OCI-M2 (cell line): Measurements from ENCODE around the gene SUGP2.
"Not testable (repeated sequence)": the region's sequence is repeated elsewhere in the genome, so short reads cannot be mapped to it uniquely, and the experiment has no call there.

Experiments used
- DNase-seq: peaks from one replicate; lab custom pipeline; 2025; ENCODE audit not compliant: unreplicated experiment; lab: John Stamatoyannopoulos, UW

SUGP2 gene

GRCh38 chr19:18955042-18955441, 78.3 kb downstream of the SUGP2 start:
- DNase-seq, result no peak

DNA sequence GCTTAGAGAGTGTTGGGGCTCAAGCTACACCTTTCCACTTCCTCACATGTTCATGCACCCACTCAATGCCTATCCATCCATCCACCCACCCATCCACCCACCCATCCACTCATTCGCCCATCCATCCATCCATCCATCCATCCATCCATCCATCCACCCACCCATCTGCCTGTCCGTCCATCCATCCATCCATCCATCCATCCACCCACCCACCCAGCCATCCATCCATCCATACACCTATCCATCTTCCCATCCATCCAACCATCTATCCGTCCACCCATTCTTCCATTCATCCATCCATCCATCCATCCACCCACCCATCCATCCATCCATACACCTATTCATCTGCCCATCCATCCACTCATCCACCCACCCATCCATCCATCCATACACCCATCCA, 79.2 kb downstream of the SUGP2 start:
- no peak for DNase-seq

DNA sequence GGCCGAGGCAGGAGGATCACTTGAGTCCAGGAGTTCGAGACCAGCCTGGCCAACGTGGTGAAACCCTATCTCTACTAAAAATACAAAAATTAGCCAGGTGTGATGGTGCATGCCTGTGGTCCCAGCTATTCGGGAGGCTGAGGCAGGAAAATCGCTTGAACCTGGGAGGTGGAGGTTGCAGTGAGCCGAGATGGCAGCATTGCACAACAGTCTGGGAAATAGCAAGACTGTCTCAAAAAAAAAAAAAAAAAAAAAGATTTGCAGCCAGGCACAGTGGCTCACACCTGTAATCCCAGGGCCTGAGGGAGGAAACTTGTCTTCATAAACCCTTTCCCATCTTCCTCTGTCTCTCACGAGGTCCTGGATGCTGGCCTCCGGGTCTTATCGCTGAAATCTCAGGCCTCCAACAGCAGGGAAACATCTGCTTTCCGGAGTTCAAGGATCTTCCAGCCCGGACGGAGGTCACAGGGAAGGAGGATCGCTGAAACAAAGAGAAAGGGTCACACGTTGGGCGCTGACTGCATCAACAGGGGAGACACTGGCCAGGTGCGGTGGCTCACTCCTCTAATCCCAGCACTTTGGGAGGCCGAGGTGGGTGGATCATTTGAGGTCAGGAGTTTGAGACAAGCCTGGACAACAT, 80.8 kb downstream of the SUGP2 start:
- DNase-seq, result not testable (repeated sequence)

DNA sequence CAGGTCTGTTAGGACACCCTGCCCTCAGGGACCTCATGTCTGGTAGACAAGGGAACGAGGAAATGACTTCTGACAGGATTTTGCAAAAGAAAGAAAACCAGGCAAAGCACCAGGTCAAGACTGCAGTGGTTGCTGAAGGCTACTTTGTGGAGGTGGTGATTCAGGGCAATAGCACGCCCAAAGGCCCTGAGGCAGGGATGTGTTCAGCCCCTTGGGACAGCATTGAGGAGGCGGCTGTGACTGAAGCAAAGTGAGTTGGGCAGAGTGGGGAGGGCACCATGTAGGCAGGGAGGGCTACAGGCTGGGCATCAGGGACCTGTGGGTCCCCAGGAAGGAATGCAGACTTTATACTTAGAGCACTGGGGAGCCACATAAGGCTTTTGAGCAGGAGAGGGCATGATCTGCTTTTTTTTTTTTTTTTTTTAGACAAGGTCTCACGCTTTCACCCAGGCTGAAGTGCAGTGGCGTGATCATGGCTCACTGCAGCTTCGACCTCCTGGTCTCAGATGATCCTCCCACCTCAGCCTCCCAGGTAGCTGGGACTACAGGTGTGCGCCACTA, 81.5 kb downstream of the SUGP2 start:
- no peak for DNase-seq

DNA sequence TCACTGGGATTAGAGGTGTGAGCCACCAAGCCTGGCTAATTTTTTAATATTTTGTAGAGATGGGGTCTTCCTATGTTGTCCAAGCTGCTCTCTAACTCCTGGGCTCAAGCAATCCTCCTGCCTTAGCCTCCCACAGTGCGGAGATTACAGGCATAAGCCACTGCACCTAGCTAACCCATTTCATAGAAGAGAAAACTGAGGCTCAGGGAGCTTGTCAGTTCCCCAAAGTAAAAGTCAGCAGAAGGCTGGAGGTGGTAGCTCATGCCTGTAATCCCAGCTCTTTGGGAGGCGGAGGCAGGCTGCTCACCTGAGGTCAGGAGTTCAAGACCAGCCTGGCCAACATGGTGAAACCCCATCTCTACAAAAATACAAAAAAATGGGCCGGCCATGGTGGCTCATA, 83.5 kb downstream of the SUGP2 start:
- no peak for DNase-seq

DNA sequence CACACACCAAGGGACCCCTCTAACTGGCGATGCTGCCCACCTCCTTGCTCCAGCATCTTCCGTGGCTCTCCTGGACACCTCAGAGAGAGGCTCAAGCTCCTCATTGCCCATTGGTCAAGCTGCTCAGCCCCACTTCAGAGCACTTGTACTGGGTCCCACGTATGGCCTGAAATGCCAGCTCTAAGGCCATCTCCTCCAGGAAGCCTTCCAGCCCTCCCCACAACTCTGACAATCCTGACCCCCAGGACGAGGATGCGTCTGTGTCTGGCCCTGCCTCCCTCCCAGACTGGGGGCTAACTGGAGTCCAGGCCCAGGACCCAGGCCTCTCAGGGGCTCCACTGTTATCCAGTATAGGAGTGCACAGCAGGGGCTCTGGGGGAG, 84.4 kb downstream of the SUGP2 start:
- DNase-seq, result no peak

DNA sequence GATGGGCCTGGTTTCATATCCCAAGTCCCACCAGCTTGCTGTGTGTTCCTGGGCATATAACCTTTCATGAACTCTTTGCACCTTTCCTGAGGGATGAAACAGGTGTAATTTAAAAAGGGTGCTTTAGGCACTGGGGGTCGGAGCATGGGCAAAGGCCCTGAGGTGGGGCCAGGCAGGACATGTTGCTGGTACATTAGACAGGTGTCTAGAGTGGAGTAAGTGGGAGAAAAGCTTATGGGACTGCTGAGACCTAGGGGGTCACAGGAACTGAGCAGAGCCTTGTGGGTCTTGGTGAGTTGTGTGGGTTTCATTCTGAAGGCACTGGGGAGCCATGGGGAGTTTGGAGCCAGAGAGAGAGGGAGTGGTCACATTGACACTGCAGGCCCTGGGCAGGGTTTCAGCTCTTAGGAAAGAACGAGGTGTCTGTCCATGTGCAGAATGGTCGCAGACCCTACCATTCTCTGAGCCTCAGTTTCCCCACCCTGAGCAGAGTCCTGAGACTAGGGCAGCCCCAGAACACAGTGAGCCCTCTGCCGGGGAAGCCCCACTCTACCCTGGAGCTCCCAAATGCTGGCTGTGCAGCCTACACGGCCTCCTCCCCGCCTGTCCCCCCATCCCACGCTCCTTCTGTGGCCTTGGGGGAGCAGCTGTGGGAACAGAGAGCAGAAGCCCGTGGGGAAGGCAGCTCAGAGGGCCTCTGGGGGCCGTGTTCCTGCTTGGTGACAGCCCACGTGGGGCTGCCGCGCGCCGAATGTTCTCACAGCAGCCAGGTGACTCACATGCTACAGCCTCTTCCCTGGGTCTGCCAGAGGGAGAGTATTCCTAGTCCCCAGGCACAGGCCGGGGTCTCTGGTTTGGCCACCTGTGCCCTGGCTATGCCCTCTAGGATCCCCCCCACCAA, 85.0 kb downstream of the SUGP2 start:
- no peak for DNase-seq

DNA sequence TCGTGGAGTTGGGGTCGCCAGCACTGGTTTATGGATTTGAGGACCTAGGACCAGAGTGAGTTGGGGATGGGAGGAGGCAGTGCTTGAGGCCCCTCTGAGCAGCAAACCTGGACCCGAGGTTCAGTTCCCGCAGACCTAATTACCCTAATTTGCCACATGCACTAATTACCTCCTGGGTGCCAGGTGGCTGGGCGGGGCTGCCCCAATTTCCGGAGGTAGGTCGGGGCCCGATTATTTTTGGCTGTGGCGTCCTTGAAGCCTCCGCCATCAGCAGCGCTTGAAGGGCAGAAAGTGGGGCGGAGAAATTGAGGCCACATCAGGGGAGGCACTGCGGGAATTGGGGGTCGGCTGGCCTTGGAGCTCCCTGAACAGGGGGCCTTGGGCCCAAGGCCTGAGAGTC, 86.4 kb downstream of the SUGP2 start:
- no peak for DNase-seq

- no peak for DNase-seq
Measured at GRCh38 chr19:18946335-18946734, 87.0 kb downstream of the SUGP2 start.

- DNase-seq, result no peak
Measured at GRCh38 chr19:18945297-18945696, 88.0 kb downstream of the SUGP2 start.

- DNase-seq, result no peak
Measured at GRCh38 chr19:18943465-18943864, 89.9 kb downstream of the SUGP2 start.

DNA sequence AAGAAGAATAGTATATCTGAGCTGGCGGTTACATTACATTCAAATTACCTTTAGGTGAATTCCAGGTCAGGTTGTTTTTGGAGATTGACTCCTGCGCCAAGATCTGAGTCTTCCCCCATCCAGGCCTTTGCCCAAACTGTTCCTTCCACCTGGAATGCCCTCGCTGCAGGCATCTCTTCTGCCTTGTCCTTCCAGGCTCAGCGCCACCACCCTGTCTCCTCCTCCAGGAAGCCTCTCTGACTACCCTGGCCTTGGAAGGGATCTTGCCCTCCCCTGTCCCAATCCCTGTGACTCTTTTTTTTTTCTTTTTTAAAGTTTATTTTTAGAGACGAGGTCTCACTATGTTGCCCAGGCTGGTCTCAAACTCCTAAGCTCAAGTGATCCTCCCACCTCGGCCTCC, 90.6 kb downstream of the SUGP2 start:
- DNase-seq, result no peak

GRCh38 chr19:18941628-18942354, 91.5 kb downstream of the SUGP2 start:
- no peak for DNase-seq
